HG02852 (cell line): ENCODE measurements around the gene ARID1B.

ENCODE experiments used
- ATAC-seq: cut with Tn5 transposase; IDR thresholded peaks from one replicate; pipeline ENCODE4 v1.9.1; 2021; ENCODE audit warnings: mild to moderate bottlenecking, moderate library complexity; ENCODE audit not compliant: unreplicated experiment

The ARID1B gene

DNA sequence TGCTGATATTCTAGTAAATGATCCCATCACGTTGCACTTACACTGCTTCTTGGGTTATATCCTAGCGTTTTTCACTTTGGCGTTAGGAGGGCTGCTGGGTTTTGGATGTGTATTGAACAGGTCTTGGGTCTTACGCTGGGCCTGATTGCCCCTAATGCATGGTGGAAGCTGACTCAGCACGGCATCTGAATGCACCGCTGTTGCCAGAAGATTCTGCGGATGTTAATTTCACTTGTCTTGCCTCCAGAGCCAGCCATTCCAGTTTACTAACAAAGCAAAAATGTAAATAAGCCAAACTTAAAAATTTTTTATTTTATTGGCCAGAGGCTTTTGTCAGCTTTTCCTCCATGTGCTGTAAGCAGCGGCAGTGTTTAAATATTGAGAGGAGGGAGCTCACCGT lies 312.7 kb downstream of the ARID1B start:
- ATAC-seq: no peak

DNA sequence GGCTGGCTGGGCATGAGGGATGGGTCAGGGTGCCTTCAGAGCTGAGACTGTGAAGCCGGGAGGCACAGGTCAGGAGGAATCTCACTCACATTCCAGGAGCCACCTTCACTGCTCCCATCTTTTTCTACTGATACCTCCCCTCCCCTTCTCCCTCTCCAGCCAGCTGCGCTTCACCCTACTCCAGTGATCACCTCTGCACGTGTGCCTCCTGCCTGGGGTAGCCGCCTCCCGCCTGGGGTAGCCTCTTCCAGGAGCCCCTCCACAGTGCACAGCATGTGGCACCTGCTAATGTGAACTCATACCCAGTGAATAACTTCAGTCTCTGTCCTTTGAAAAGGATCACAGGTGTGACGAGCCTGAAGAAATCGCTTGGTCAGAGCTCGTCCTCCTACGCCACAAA lies 313.6 kb downstream of the ARID1B start:
- no peak for ATAC-seq

DNA sequence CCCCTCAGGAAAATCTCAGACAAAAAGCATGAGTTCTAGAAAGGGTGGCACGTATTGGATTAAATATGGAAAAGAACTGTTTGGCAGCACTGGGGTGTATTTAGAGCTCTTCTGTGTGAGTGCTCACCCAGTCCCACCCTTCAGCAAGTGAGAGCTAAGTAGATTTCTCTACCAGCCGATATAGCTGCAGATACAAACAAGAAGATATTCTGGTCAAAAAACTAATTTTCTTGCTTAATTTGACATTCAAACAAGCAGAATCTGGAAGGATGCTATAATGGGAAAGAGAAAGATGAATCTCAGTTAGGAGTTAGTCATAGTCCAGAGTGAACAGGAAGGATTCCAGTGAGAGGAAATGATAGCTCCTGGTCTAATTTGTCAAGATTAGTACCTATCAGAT lies 314.1 kb downstream of the ARID1B start:
- no peak for ATAC-seq

DNA sequence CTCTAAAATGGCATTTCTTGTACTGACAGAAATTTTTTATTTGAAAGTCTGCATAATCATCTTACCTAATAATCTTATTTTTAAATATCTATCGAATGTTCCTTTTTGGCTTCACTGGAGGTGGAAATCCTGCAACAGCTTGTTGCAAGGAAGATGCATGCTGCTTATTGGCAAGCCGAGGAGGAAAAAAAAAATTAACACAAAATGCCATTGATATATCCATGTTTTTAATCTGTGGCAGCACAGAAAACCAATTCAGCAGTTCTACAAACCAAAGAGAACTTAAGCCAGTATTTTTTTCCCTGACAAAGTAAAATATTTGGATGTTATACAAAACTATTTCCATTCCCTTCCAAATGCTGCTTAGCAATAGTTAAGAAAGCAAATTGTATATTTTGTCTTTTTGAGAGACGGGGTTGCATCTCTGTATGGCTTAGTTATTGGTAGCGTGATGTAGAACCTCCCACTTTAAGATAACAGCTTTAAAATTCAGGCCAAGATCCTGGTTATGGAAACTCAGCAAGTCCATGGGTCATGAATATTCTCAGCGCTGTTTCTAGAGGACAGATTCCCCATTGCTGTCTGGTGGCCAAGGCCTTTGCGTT lies 314.8 kb downstream of the ARID1B start:
- ATAC-seq: no peak

GRCh38 chr6:157092736-157093135 lies 315.6 kb downstream of the ARID1B start:
- no peak for ATAC-seq

DNA sequence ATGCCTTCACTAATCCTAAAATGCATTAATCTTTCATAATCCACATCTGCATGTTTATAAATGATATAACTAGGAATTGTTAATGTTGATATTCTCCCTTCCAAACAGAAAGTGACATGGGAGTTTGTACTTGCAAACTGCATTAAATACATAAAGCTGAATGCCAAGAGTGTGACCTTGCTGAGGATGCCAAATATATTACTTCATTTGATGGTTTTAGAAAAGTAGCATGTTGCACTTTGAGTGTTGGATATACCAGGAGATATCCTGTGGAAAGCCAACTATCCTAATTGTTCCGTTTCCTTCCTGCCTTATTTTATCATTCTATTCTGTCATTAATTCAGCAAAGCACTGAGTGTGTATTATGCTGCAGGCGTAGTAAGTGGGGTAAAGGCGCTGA lies 316.4 kb downstream of the ARID1B start:
- no peak for ATAC-seq

- peak; percentile 86 for ATAC-seq
Measured at GRCh38 chr6:157094038-157094437, 316.9 kb downstream of the ARID1B start.

- no peak for ATAC-seq
Measured at GRCh38 chr6:157095084-157095483, 317.9 kb downstream of the ARID1B start.

GRCh38 chr6:157095569-157095968 lies 318.4 kb downstream of the ARID1B start:
- ATAC-seq: no peak

DNA sequence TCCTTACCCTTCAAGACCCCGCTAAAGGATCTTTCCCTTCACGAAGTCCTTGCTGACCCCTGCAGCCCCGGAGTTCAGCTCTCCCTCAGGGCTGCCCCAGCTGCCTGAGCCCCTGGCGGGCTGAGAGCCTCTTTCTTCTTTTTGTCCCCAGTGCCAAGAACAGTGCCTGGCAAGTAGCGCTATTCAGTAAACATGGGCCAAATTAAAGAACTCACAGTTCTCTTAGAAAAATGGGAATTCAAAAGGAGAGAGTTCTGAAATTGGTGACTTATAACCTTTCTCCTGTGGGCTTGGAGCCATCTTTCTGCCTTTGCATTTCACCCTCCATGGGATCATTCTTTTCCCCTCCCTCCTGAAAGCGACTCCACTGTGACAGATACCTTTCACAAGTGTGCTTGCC lies 318.9 kb downstream of the ARID1B start:
- no peak for ATAC-seq

- ATAC-seq: no peak
Measured at GRCh38 chr6:157096522-157096921, 319.3 kb downstream of the ARID1B start.

DNA sequence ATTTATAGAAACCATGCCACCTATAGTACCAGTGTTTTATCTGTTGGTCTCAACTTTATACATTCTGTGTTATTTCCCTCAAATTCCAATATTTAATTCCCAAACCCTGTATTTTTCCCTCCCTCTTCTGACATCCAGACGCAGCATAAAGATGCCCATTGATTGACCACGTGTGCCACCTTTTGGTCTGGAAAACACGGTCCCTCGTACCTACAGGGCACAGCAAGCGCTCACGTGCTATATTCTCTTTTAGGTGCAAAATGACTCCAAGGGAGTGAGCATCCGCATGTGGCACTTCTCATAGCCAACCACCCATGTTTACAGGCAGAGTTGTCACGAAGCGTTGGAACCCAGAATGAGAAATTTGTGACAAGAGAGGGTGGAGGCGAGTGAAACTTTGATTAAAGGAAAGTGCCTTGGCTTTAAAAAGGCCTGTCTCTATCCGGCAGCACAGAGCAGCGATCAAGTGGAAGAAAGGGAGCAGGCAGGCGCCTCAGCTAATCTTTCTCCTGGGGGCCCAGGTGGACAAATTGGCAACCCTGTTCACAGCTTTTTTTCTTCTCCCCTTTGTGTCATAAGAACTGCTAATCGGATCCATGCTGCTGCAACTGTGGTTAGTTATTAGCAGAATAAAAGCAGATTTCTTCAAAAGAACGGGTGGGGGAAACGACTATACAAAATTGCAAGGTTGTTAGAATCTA lies 320.2 kb downstream of the ARID1B start:
- ATAC-seq: no peak

- ATAC-seq: no peak
Measured at GRCh38 chr6:157098999-157099398, 321.8 kb downstream of the ARID1B start.

- peak; percentile 100 for ATAC-seq
Measured at GRCh38 chr6:157099912-157100593, 322.9 kb downstream of the ARID1B start.

GRCh38 chr6:157101166-157101565 lies 324.0 kb downstream of the ARID1B start:
- ATAC-seq: no peak

- ATAC-seq: no peak
Measured at GRCh38 chr6:157104803-157105202, 327.6 kb downstream of the ARID1B start.

- no peak for ATAC-seq
Measured at GRCh38 chr6:157106487-157106886, 329.3 kb downstream of the ARID1B start.

GRCh38 chr6:157107571-157107914 lies 330.4 kb downstream of the ARID1B start:
- no peak for ATAC-seq

GRCh38 chr6:157107915-157108651 lies 330.9 kb downstream of the ARID1B start:
- ATAC-seq: no peak

GRCh38 chr6:157108923-157109322 lies 331.7 kb downstream of the ARID1B start:
- no peak for ATAC-seq

DNA sequence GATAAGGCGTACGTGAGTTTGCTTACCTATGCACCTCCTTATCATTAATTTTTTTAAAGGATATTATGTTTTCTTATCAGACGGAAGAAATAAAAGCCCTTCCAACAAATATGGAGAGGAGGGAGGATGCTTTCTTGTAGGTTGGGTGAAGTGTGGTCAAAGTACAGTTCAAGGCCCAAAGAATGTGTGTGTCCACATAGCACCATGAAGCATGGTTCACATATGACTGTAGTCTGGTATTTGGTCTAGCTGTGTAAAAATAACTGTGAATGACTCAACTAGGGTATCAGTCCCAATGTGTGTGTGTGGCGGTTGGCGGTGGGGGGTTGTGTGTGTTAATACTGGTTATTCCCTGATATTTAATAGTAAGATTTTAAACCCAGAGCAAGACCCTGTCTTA lies 333.4 kb downstream of the ARID1B start:
- ATAC-seq: no peak

DNA sequence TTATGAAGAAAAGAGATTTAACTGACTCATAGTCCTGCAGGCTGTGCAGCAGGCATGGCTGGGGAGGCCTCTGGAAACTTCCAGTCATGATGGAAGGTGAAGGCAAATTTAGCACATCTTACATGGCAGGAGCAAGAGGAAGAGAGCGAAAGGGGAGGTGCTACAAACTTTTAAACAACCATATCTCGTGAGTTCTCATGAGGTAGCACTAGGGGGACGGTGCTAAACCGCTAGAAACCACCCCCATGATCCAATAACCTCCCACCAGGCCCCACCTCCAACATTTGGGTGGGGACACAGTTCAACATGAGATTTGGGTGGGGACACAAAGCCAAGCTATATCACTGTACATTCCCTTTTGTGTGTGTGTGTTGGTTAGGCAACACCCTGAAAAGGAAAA lies 336.2 kb downstream of the ARID1B start:
- no peak for ATAC-seq
